Measurements from ENCODE around the gene RPS6KA3. TPM values are rescaled to one million over a fixed set of nuclear protein-coding genes. Genes with fewer than 3 reads are reported as not detected.
"Not testable (repeated sequence)": the region's sequence is repeated elsewhere in the genome, so short reads cannot be mapped to it uniquely, and the experiment has no call there.

RPS6KA3 gene
- total and polyA plus RNA-seq, 10 donors: 8.4 to 85.9 (median 60.4) TPM

DNA sequence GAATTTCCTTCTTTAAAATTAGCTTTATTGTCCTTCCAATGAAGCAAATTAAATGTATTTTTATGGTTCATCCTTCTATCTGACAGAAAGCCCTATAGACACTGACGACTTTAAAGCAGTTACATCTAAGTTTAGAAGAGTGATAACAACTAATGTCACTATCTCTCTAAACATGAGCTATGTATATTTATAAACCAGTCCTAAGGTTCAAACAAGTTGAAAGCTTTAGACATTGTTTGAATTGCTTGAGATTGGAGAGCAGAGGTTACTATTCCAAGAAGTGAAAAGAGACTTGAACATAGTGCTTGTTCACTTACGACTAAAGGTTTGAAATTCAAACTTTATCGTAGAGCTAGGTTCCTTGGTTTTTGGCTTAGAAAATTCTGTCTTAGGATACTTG lies 94.8 kb downstream of the RPS6KA3 start:
- no peak for DNase-seq
- no peaks in the 10 kb centered on the region for H3K9me3 ChIP-seq
- no peaks in the 10 kb centered on the region for H3K4me1 ChIP-seq
- 86 to 97% (median 94%) methylated on average over 3 of the region's 3 CpGs for WGBS, 5 donors
- no peak for TF ChIP-seq POLR2A (IDR thresholded peaks at IDR 0.05)
- TF ChIP-seq, protein P1, sequence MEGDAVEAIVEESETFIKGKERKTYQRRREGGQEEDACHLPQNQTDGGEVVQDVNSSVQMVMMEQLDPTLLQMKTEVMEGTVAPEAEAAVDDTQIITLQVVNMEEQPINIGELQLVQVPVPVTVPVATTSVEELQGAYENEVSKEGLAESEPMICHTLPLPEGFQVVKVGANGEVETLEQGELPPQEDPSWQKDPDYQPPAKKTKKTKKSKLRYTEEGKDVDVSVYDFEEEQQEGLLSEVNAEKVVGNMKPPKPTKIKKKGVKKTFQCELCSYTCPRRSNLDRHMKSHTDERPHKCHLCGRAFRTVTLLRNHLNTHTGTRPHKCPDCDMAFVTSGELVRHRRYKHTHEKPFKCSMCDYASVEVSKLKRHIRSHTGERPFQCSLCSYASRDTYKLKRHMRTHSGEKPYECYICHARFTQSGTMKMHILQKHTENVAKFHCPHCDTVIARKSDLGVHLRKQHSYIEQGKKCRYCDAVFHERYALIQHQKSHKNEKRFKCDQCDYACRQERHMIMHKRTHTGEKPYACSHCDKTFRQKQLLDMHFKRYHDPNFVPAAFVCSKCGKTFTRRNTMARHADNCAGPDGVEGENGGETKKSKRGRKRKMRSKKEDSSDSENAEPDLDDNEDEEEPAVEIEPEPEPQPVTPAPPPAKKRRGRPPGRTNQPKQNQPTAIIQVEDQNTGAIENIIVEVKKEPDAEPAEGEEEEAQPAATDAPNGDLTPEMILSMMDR (IDR thresholded peaks at IDR 0.05 in 8 of 11, conservative IDR thresholded peaks at IDR 0.05 in 3 of 11): no peak
- TF ChIP-seq POLR2AphosphoS5 (IDR thresholded peaks at IDR 0.05): no peak
- H3K36me3 ChIP-seq: peaks cover 0 to 100% (median 47%) of the 10 kb centered on the region in 6 donors
- intact Hi-C loops (cut with DNase I; ENCODE audit: low total_unique reads): no loop called here
- H3K27ac ChIP-seq: no peak overlapping the region
- H3K27me3 ChIP-seq (replicated peaks in 1 of 7): no peaks in the 10 kb centered on the region
- no peak overlapping the region for H3K4me3 ChIP-seq

DNA sequence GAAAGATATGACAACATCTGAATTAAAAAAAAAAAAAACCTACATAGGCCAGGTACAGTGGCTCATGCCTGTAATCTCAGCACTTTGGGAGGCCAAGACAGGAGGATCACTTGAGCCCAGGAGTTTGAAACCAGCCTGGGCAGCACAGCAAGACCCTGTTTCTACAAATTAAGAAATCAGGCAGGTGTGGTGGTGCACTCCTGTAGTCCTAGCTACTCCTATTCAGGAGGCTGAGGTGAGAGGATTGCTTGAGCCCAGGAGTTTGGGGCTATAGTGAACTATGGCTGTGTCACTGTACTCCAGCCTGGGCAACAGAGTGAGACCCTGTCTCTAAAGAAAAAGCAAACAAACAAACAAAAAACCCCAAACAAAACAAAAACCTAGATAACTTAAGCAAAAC lies 104.2 kb downstream of the RPS6KA3 start:
- H3K27ac ChIP-seq; intact Hi-C loops (cut with DNase I; ENCODE audit: low total_unique reads); H3K9me3 ChIP-seq: not testable (repeated sequence)

GRCh38 chrX:20159797-20160385 lies 106.8 kb downstream of the RPS6KA3 start:
- Histone ChIP-seq H3K36me3 (peaks cover 0 to 100% (median 32%) of the 10 kb centered on the region in 6 donors), H3K9me3 (no peaks in the 10 kb centered on the region)

More for the DNA sequence above, 104.2 kb downstream of the RPS6KA3 start:
- DNase-seq; H3K4me1 ChIP-seq; H3K4me3 ChIP-seq; H3K27me3 ChIP-seq (replicated peaks in 1 of 7): not testable (repeated sequence)
- H3K36me3 ChIP-seq: peaks cover 0 to 100% (median 21%) of the 10 kb centered on the region in 6 donors

DNA sequence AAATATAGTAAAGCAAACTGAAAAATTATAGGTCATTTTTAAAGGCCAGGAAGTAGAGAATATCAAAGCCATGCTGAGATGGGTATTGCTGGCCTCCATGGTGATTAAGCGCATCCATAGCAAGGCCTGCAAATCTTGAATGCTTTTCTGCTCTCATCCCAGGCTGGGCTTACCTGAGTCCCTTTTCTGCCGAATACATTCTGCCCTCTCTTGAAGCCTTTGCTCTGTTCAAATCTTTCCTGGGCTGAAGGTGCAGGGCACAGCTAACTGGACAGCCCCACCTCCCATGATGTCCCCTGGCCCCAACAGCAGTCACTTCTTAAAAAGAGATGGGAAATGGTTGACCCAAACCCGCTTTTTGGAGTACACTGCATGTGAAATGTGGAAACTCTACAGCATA lies 115.0 kb downstream of the RPS6KA3 start:
- WGBS, 5 donors: 88 to 94% (median 93%) methylated on average over 3 of the region's 3 CpGs
- intact Hi-C loops (cut with DNase I; ENCODE audit: low total_unique reads): no loop called here
- TF ChIP-seq, protein P1 (IDR thresholded peaks at IDR 0.05 in 8 of 11, conservative IDR thresholded peaks at IDR 0.05 in 3 of 11): no peak
- TF ChIP-seq POLR2AphosphoS5 (IDR thresholded peaks at IDR 0.05): no peak
- no peak for TF ChIP-seq POLR2A (IDR thresholded peaks at IDR 0.05)

More at GRCh38 chrX:20159797-20160385, 106.8 kb downstream of the RPS6KA3 start:
- intact Hi-C loops (cut with DNase I; ENCODE audit: low total_unique reads): no loop called here
- WGBS, 5 donors: 77 to 94% (median 86%) methylated on average over 4 of the region's 4 CpGs
- no peak overlapping the region for H3K4me3 ChIP-seq
- TF ChIP-seq POLR2AphosphoS5 (IDR thresholded peaks at IDR 0.05) (no peak), POLR2A (IDR thresholded peaks at IDR 0.05) (no peak)
- TF ChIP-seq, protein P1 (IDR thresholded peaks at IDR 0.05 in 8 of 11, conservative IDR thresholded peaks at IDR 0.05 in 3 of 11): no peak
- no peak for DNase-seq
- no peak overlapping the region for H3K27ac ChIP-seq
- no peaks in the 10 kb centered on the region for H3K27me3 ChIP-seq (replicated peaks in 1 of 7)
- no peaks in the 10 kb centered on the region for H3K4me1 ChIP-seq

More for the DNA sequence above, 115.0 kb downstream of the RPS6KA3 start:
- H3K27me3 ChIP-seq (replicated peaks in 1 of 7): no peaks in the 10 kb centered on the region
- H3K27ac ChIP-seq: no peak overlapping the region
- no peak for DNase-seq
- peaks cover 0 to 61% (median 27%) of the 10 kb centered on the region in 6 donors for H3K36me3 ChIP-seq
- no peaks in the 10 kb centered on the region for H3K4me1 ChIP-seq
- H3K4me3 ChIP-seq: no peak overlapping the region
- no peaks in the 10 kb centered on the region for H3K9me3 ChIP-seq

Data from spleen (tissue), 11 donors.